IMR-90 (cell line): ENCODE measurements around the gene RBFOX1. TPM values are rescaled to one million over a fixed set of nuclear protein-coding genes. Genes with fewer than 3 reads are reported as not detected.
"Not testable (repeated sequence)": the region's sequence is repeated elsewhere in the genome, so short reads cannot be mapped to it uniquely, and the experiment has no call there.

ENCODE experiments used
- ATAC-seq: fragments of 200-7000 bp; cut with Tn5 transposase; 2 replicates; pipeline ENCODE4 v1.9.1; 2020; ENCODE audit warnings: low read depth, mild to moderate bottlenecking, moderate library complexity
- BruUV-seq: library from RNA; stranded (reverse); fragments of 400-500 nt; replicated peaks from 2 replicates; lab custom pipeline; 2021; lab: Mats Ljungman, UMichigan
- CTCF ChIA-PET: fragments of 300-600 bp; formaldehyde crosslinking; extraction: SDS; loops from one replicate; lab custom pipeline; 2021; ENCODE audit warnings: antibody characterized with exemption; lab: Yijun Ruan, JAX
- POLR2A ChIA-PET: fragments of 300-600 bp; sonication (Branson Sonifier 250); formaldehyde crosslinking; loops from one replicate; lab custom pipeline; 2022; ENCODE audit warnings: antibody characterized with exemption; ENCODE audit not compliant: unreplicated experiment; lab: Charles Lee
- DNase-seq: peaks from one replicate; pipeline ENCODE4 v3.0.0; 2013
- H2AFZ ChIP-seq: replicated peaks from 2 replicates; pipeline ENCODE3; 2013; ENCODE audit warnings: low read length, mild to moderate bottlenecking; ENCODE audit not compliant: poor library complexity
- H2AK5ac ChIP-seq: 2 replicates; pipeline ENCODE4 v1.6.1; 2013; ENCODE audit warnings: low read depth, low read length, inconsistent platforms
- H2AK9ac ChIP-seq: replicated peaks from 2 replicates; pipeline ENCODE3; 2013; ENCODE audit warnings: mild to moderate bottlenecking, low read depth, low read length, moderate library complexity; ENCODE audit not compliant: poor library complexity
- H2BK120ac ChIP-seq: 2 replicates; pipeline ENCODE4 v1.6.1; 2013; ENCODE audit warnings: low read depth, low read length, inconsistent platforms
- H2BK15ac ChIP-seq: 3 replicates; pipeline ENCODE4 v1.6.1; 2013; ENCODE audit warnings: low read depth, low read length, inconsistent platforms
- H2BK20ac ChIP-seq: 2 replicates; pipeline ENCODE4 v1.6.1; 2013; ENCODE audit warnings: low read depth, mild to moderate bottlenecking, inconsistent platforms, low read length, moderate library complexity
- H2BK5ac ChIP-seq: 2 replicates; pipeline ENCODE4 v1.6.1; 2013; ENCODE audit warnings: mild to moderate bottlenecking, low read depth, low read length, inconsistent platforms; ENCODE audit not compliant: poor library complexity, severe bottlenecking
- H3K14ac ChIP-seq: replicated peaks from 2 replicates; pipeline ENCODE4 v1.6.1; 2013; ENCODE audit warnings: low read depth, low read length, inconsistent platforms
- H3K18ac ChIP-seq: 2 replicates; pipeline ENCODE4 v1.6.1; 2013; ENCODE audit warnings: low read depth, low read length, control low read depth
- H3K23ac ChIP-seq: 2 replicates; pipeline ENCODE4 v1.6.1; 2013; ENCODE audit warnings: low read depth, low read length, inconsistent platforms
- H3K27ac ChIP-seq: 2 replicates; pipeline ENCODE4 v1.5.1; 2013; ENCODE audit warnings: mild to moderate bottlenecking, control low read depth, low read length; ENCODE audit not compliant: insufficient read depth
- H3K27me3 ChIP-seq: 2 replicates; pipeline ENCODE4 v1.6.1; 2013; ENCODE audit warnings: low read length; ENCODE audit not compliant: control insufficient read depth, insufficient read depth
- H3K36me3 ChIP-seq: 2 replicates; pipeline ENCODE4 v1.6.1; 2013; ENCODE audit warnings: low read length, mixed read lengths; ENCODE audit not compliant: control insufficient read depth, insufficient read depth
- H3K4ac ChIP-seq: 2 replicates; pipeline ENCODE4 v1.6.1; 2013; ENCODE audit warnings: low read depth, low read length, inconsistent platforms
- H3K4me1 ChIP-seq: 2 replicates; pipeline ENCODE4 v1.6.1; 2013; ENCODE audit warnings: low read length, mixed read lengths; ENCODE audit not compliant: control insufficient read depth, insufficient read depth
- H3K4me2 ChIP-seq: 2 replicates; pipeline ENCODE4 v1.6.1; 2013; ENCODE audit warnings: low read depth, mild to moderate bottlenecking, control low read depth, low read length, moderate library complexity
- H3K4me3 ChIP-seq: 2 replicates; pipeline ENCODE4 v1.5.1; 2013; ENCODE audit warnings: low read depth, mild to moderate bottlenecking, control low read depth, low read length, moderate library complexity; ENCODE audit not compliant: insufficient read depth
- H3K56ac ChIP-seq: 2 replicates; pipeline ENCODE4 v1.6.1; 2013; ENCODE audit warnings: low read length, inconsistent platforms; ENCODE audit not compliant: insufficient read depth; ENCODE audit errors: extremely low read depth
- H3K79me1 ChIP-seq, 2 experiments: 2 replicates each; pipeline ENCODE4 v1.6.1; 2013; ENCODE audit warnings: low read length in 2 of 2, inconsistent platforms in 1 of 2, low read depth in 1 of 2
- H3K9ac ChIP-seq: 2 replicates; pipeline ENCODE4 v1.6.1; 2013; ENCODE audit warnings: low read depth, low read length, control low read depth
- H3K9me1 ChIP-seq: 2 replicates; pipeline ENCODE4 v1.6.1; 2013; ENCODE audit warnings: low read length, inconsistent platforms; ENCODE audit not compliant: insufficient read depth
- H3K9me3 ChIP-seq: 2 replicates; pipeline ENCODE4 v1.6.1; 2013; ENCODE audit warnings: low read length; ENCODE audit not compliant: control insufficient read depth, insufficient read depth
- H4K20me1 ChIP-seq: 2 replicates; pipeline ENCODE4 v1.6.1; 2013; ENCODE audit warnings: low read length, inconsistent platforms; ENCODE audit not compliant: insufficient read depth
- H4K5ac ChIP-seq: 2 replicates; pipeline ENCODE4 v1.6.1; 2013; ENCODE audit warnings: mild to moderate bottlenecking, low read depth, low read length, control low read depth
- H4K8ac ChIP-seq, 2 experiments: 2 replicates each; pipeline ENCODE4 v1.6.1; 2013; ENCODE audit warnings: low read depth in 2 of 2, low read length in 2 of 2, control low read depth in 1 of 2, inconsistent platforms in 1 of 2
- H4K91ac ChIP-seq: 2 replicates; pipeline ENCODE4 v1.6.1; 2013; ENCODE audit warnings: low read depth, low read length, inconsistent platforms; ENCODE audit not compliant: insufficient read depth
- WGBS, 2 experiments: methylation state at CpG; one replicate each; pipeline versions ENCODE4 v1.1.5 to v1.1.7; 2013; ENCODE audit warnings: missing lambda C conversion rate in 2 of 2; ENCODE audit not compliant: insufficient read length in 1 of 2; ENCODE audit errors: extremely low coverage in 2 of 2; 5-methylcytosine and 5-hydroxymethylcytosine counted together
- dilution Hi-C: fragments of 300-500 bp; cut with HindIII; formaldehyde crosslinking; loops from one replicate; pipeline ENCODE4 v1.14.3; 2018; ENCODE audit warnings: low sequenced_read_pairs; ENCODE audit not compliant: unreplicated experiment
- in situ Hi-C: fragments of 300-500 bp; cut with MboI; formaldehyde crosslinking; loops from 3 replicates; pipeline ENCODE4 v1.14.3; 2019; ENCODE audit warnings: low sequenced_read_pairs, inconsistent platforms, mixed read lengths
- intact Hi-C: fragments of 100-400 bp; cut with micrococcal nuclease; formaldehyde crosslinking; loops from 2 replicates; pipeline ENCODE4 v1.10.0; 2022
- polyA plus RNA-seq, 3 experiments: library from polyadenylated mRNA; depleted of rRNA; stranded (reverse); fragments of >200 nt; gene quantifications; 2 replicates each; pipeline ENCODE4 v1.2.3, GENCODE V29; 2012; ENCODE audit warnings: low replicate concordance in 1 of 3
- total RNA-seq: library from RNA; depleted of rRNA; stranded (reverse); fragments of >200 nt; gene quantifications from 2 replicates; pipeline ENCODE4 v1.2.3, GENCODE V29; 2012

The RBFOX1 gene
- total and polyA plus RNA-seq, 2 of the 4 experiments (the other 2 are of a cell fraction): not detected

DNA sequence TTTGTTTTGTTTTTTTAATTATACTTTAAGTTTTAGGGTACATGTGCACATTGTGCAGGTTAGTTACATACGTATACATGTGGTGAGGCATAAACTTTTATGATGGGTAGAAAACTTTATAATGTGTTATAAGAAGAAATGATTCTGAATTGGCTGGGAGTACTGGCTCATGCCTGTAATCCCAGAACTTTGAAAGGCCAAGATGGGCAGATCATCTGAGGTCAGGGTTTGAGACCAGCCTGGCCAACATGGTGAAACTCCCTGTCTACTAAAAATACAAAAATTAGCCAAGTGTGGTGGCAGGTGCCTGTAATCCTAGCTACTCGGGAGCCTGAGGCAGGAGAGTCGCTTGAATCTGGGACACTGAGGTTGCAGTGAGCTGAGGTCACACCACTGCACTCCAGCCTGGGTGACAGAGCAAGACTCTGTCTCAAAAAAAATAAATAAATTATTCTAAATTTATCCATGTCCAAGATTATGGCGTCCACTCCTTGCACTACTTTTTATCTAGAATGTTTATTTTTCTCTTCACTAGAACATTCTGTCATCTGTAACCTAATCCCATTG, 170.0 kb downstream of the RBFOX1 start:
- H3K4ac ChIP-seq, H3K27ac ChIP-seq, H3K36me3 ChIP-seq, H3K9ac ChIP-seq, H3K9me1 ChIP-seq, H3K4me1 ChIP-seq, CTCF ChIA-PET, H3K14ac ChIP-seq, intact Hi-C loops, H3K79me1 ChIP-seq, in situ Hi-C loops, H2AK9ac ChIP-seq, H2BK20ac ChIP-seq, H2BK15ac ChIP-seq, H3K9me3 ChIP-seq, H3K4me2 ChIP-seq, H3K56ac ChIP-seq, DNase-seq, H2BK5ac ChIP-seq, H4K8ac ChIP-seq, H3K4me3 ChIP-seq, dilution Hi-C loops, H3K27me3 ChIP-seq, H2BK120ac ChIP-seq, POLR2A ChIA-PET, H3K23ac ChIP-seq, H4K20me1 ChIP-seq, ATAC-seq, H3K18ac ChIP-seq, H2AFZ ChIP-seq, H2AK5ac ChIP-seq, H4K91ac ChIP-seq, BruUV-seq, H4K5ac ChIP-seq: not testable (repeated sequence)
- 75% methylated on average over 1 of the region's 4 CpGs; no CpG with 5 or more reads in 1 of the 2 experiments for WGBS, 2 experiments
